Keratinocyte (primary cell): ENCODE measurements around the gene AKR1C1. TPM values are rescaled to one million over a fixed set of nuclear protein-coding genes. Genes with fewer than 3 reads are reported as not detected.

Experiments used
- DNase-seq: peaks from one replicate; pipeline ENCODE4 v3.0.0-alpha.2; 2011; ENCODE audit warnings: low read depth, missing footprints, low spot score
- FAIRE-seq: peaks from 2 replicates; lab custom pipeline; 2011; peaks lifted over from hg19 to GRCh38; lab: Jason Lieb, UNC
- H2AFZ ChIP-seq: 2 replicates; pipeline ENCODE4 v1.6.0; 2012; ENCODE audit warnings: low read length, control low read depth, inconsistent platforms; ENCODE audit not compliant: control insufficient read depth
- H3K27ac ChIP-seq: 2 replicates; pipeline ENCODE4 v1.5.1; 2011; ENCODE audit warnings: low read length; ENCODE audit not compliant: control insufficient read depth, insufficient read depth
- H3K27me3 ChIP-seq: 3 replicates; pipeline ENCODE4 v1.6.0; 2011; ENCODE audit warnings: low read length; ENCODE audit not compliant: control insufficient read depth, insufficient read depth; ENCODE audit errors: extremely low read depth
- H3K36me3 ChIP-seq, 2 experiments: 2 replicates in 1 of 2; 3 replicates in 1 of 2; pipeline ENCODE4 v1.5.1; 2011; ENCODE audit warnings: low read length in 2 of 2, mild to moderate bottlenecking in 1 of 2; ENCODE audit not compliant: control insufficient read depth in 2 of 2, insufficient read depth in 2 of 2; ENCODE audit errors: extremely low read depth in 1 of 2
- H3K4me1 ChIP-seq: 3 replicates; pipeline ENCODE4 v1.5.1; 2011; ENCODE audit warnings: low read length; ENCODE audit not compliant: control insufficient read depth, insufficient read depth; ENCODE audit errors: extremely low read depth
- H3K4me2 ChIP-seq: 3 replicates; pipeline ENCODE4 v1.6.0; 2011; ENCODE audit warnings: low read depth, low read length; ENCODE audit not compliant: control insufficient read depth, insufficient read depth; ENCODE audit errors: extremely low read depth
- H3K4me3 ChIP-seq, 3 experiments: fragments of 200-600 bp in 1 of 3; sonication (generic) in 1 of 3; 2 replicates in 2 of 3; 3 replicates in 1 of 3; pipeline ENCODE4 v1.5.1; 2011 to 2016; ENCODE audit warnings: low read length in 3 of 3, mild to moderate bottlenecking in 3 of 3, control low read depth in 2 of 3, inconsistent platforms in 1 of 3, low read depth in 1 of 3, mixed read lengths in 1 of 3, mixed run types in 1 of 3, moderate library complexity in 1 of 3; ENCODE audit not compliant: control insufficient read depth in 2 of 3, insufficient read depth in 2 of 3; ENCODE audit errors: extremely low read depth in 1 of 3
- H3K79me2 ChIP-seq: 2 replicates; pipeline ENCODE4 v1.6.0; 2012; ENCODE audit warnings: low read length; ENCODE audit not compliant: control insufficient read depth, insufficient read depth
- H3K9ac ChIP-seq: 3 replicates; pipeline ENCODE4 v1.6.0; 2011; ENCODE audit warnings: low read length; ENCODE audit not compliant: control insufficient read depth, insufficient read depth; ENCODE audit errors: extremely low read depth
- H3K9me1 ChIP-seq: 3 replicates; pipeline ENCODE4 v1.6.0; 2011; ENCODE audit warnings: low read length; ENCODE audit not compliant: control insufficient read depth, insufficient read depth; ENCODE audit errors: extremely low read depth
- H3K9me3 ChIP-seq: 2 replicates; pipeline ENCODE4 v1.5.1; 2012; ENCODE audit warnings: low read depth, low read length; ENCODE audit not compliant: control insufficient read depth
- H4K20me1 ChIP-seq: 3 replicates; pipeline ENCODE4 v1.6.0; 2011; ENCODE audit warnings: low read length; ENCODE audit not compliant: control insufficient read depth, insufficient read depth; ENCODE audit errors: extremely low read depth
- EZH2 ChIP-seq: IDR thresholded peaks from one replicate; pipeline ENCODE4 v1.6.1; 2012; ENCODE audit warnings: inconsistent platforms, mild to moderate bottlenecking, low read length, moderate library complexity
- dilution Hi-C: fragments of 300-500 bp; cut with MboI; formaldehyde crosslinking; loops from one replicate; pipeline ENCODE4 v1.7.0; 2020; ENCODE audit warnings: low sequenced_read_pairs; ENCODE audit not compliant: extremely low pct_ligation_motif_present
- polyA plus RNA-seq, 5 experiments: library from polyadenylated mRNA; depleted of rRNA in 3 of 5; stranded (reverse) in 3 of 5; stranded (forward) in 1 of 5; unstranded in 1 of 5; fragments of >200 nt; gene quantifications; 1 replicate in 1 of 5; 2 replicates in 3 of 5; 3 replicates in 1 of 5; pipeline versions ENCODE4 v1.2.1 to v1.2.3, GENCODE V29; 2011 to 2012; ENCODE audit warnings: missing spikeins in 2 of 5, low read depth in 1 of 5, low replicate concordance in 1 of 5
- TF ChIP-seq, protein P1 (sequence below), 3 experiments: IDR thresholded peaks in 1 of 3; conservative IDR thresholded peaks in 1 of 3; optimal IDR thresholded peaks in 1 of 3; 2 replicates in 2 of 3; 3 replicates in 1 of 3; pipeline versions ENCODE3 to v1.5.1; 2011; ENCODE audit warnings: low read length in 3 of 3, mild to moderate bottlenecking in 3 of 3, moderate library complexity in 2 of 3, control low read depth in 1 of 3, inconsistent platforms in 1 of 3; ENCODE audit not compliant: insufficient read depth in 2 of 3; ENCODE audit errors: extremely low read depth in 1 of 3

AKR1C1 gene
- polyA plus RNA-seq, 1 donor (not counting 4 experiments of a cell fraction or from before 2014, with no cell fraction given), result 28.1 TPM

DNA sequence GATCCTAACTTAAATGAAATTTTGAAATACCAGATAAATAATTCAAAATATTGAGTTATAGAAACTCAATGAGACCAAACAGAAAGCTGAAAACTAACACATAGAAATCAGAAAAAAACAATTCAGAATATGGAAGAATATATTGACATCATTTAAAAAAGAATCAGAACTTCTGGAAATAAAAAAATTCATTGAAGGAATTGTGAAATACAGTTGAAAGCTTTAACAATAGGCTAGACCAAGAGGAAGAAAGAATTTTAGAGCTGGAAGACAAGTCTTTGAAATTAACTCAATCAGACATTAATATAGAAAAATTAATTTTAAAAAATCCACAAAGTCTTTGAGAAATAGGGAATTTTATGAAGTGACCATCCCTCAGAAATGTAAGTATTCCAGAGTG, 36.8 kb upstream of the AKR1C1 start:
- dilution Hi-C loops, result no loop called here
- FAIRE-seq, result no peak

DNA sequence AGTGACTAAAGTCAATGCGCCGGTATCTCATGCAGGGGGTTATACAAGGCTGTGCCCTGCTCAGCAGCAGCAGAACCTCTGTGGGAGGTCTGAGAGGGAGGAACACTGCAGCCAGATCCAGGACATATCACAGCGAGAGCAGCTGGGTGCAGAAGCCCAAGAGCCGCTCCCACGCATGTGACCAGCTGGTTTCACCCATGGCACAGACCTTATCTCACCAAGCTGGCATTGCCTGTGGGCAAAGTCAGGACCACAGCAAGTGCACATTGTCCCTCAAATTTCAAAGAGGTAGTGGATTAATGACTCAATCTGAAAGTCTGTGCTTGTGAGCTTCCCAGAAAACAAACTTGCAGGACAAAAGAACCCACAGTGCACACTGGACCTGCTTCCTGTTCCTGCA, 31.6 kb upstream of the AKR1C1 start:
- H4K20me1 ChIP-seq, result no peaks in the 10 kb centered on the region
- H3K4me3 ChIP-seq, result no peak overlapping the region
- TF ChIP-seq EZH2, result no peak
- TF ChIP-seq, protein P1, sequence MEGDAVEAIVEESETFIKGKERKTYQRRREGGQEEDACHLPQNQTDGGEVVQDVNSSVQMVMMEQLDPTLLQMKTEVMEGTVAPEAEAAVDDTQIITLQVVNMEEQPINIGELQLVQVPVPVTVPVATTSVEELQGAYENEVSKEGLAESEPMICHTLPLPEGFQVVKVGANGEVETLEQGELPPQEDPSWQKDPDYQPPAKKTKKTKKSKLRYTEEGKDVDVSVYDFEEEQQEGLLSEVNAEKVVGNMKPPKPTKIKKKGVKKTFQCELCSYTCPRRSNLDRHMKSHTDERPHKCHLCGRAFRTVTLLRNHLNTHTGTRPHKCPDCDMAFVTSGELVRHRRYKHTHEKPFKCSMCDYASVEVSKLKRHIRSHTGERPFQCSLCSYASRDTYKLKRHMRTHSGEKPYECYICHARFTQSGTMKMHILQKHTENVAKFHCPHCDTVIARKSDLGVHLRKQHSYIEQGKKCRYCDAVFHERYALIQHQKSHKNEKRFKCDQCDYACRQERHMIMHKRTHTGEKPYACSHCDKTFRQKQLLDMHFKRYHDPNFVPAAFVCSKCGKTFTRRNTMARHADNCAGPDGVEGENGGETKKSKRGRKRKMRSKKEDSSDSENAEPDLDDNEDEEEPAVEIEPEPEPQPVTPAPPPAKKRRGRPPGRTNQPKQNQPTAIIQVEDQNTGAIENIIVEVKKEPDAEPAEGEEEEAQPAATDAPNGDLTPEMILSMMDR (optimal IDR thresholded peaks at IDR 0.05 in 1 of 3, IDR thresholded peaks at IDR 0.05 in 1 of 3, conservative IDR thresholded peaks at IDR 0.05 in 1 of 3; ENCODE audit: extremely low read depth in 1 of 3, insufficient read depth in 2 of 3, low read length in 3 of 3), result no peak
- no peak overlapping the region for H3K4me2 ChIP-seq
- H3K79me2 ChIP-seq, result no peaks in the 10 kb centered on the region
- no peaks in the 10 kb centered on the region for H3K9me3 ChIP-seq
- H3K9ac ChIP-seq, result no peak overlapping the region
- FAIRE-seq (peak; percentile 29), DNase-seq (no peak)
- no peaks in the 10 kb centered on the region for H3K36me3 ChIP-seq
- no peaks in the 10 kb centered on the region for H3K9me1 ChIP-seq
- H2AFZ ChIP-seq, result no peak overlapping the region
- no peak overlapping the region for H3K27ac ChIP-seq
- dilution Hi-C loops, result no loop called here
- no peaks in the 10 kb centered on the region for H3K4me1 ChIP-seq
- H3K27me3 ChIP-seq, result no peaks in the 10 kb centered on the region

More for the DNA sequence above, 36.8 kb upstream of the AKR1C1 start:
- Histone ChIP-seq H2AFZ (no peak overlapping the region), H3K4me2 (no peak overlapping the region), H3K79me2 (no peaks in the 10 kb centered on the region), H3K9me3 (no peaks in the 10 kb centered on the region), H3K9me1 (no peaks in the 10 kb centered on the region), H4K20me1 (no peaks in the 10 kb centered on the region), H3K4me3 (no peak overlapping the region), H3K9ac (no peak overlapping the region), H3K4me1 (no peaks in the 10 kb centered on the region), H3K36me3 (no peaks in the 10 kb centered on the region), H3K27ac (no peak overlapping the region), H3K27me3 (no peaks in the 10 kb centered on the region)
- no peak for DNase-seq
- TF ChIP-seq, protein P1 (optimal IDR thresholded peaks at IDR 0.05 in 1 of 3, IDR thresholded peaks at IDR 0.05 in 1 of 3, conservative IDR thresholded peaks at IDR 0.05 in 1 of 3; ENCODE audit: extremely low read depth in 1 of 3, insufficient read depth in 2 of 3, low read length in 3 of 3), result no peak
- no peak for TF ChIP-seq EZH2
